B cell (primary cell): ENCODE measurements around the gene STAM2. TPM values are rescaled to one million over a fixed set of nuclear protein-coding genes. Genes with fewer than 3 reads are reported as not detected.
"Not testable (repeated sequence)": the region's sequence is repeated elsewhere in the genome, so short reads cannot be mapped to it uniquely, and the experiment has no call there.

Source experiments
- ATAC-seq: fragments of 200-7000 bp; cut with Tn5 transposase; one replicate; pipeline ENCODE4 v1.10.0; 2021; ENCODE audit warnings: low read depth, mild to moderate bottlenecking, moderate number of reproducible peaks, moderate library complexity
- CTCF ChIA-PET: fragments of 350-600 bp; sonication (Branson Sonifier 250); formaldehyde crosslinking; loops from one replicate; lab custom pipeline; 2021; ENCODE audit warnings: antibody characterized with exemption, inconsistent platforms; lab: Charles Lee
- POLR2A ChIA-PET: fragments of 350-600 bp; sonication (Branson Sonifier 250); formaldehyde crosslinking; loops from one replicate; lab custom pipeline; 2021; ENCODE audit warnings: antibody characterized with exemption; lab: Charles Lee
- DNase-seq: peaks from one replicate; pipeline ENCODE4 v3.0.0; 2013
- H2AFZ ChIP-seq: 2 replicates; pipeline ENCODE4 v1.6.1; 2012; ENCODE audit warnings: mild to moderate bottlenecking, low read depth, low read length; ENCODE audit not compliant: insufficient read depth, poor library complexity, severe bottlenecking
- H3K27ac ChIP-seq, 2 donors: 1 replicate in 1 of 2; 2 replicates in 1 of 2; pipeline ENCODE4 v1.5.1; 2012 to 2013; ENCODE audit warnings: low read length in 2 of 2, mild to moderate bottlenecking in 2 of 2, moderate library complexity in 1 of 2
- H3K27me3 ChIP-seq, 4 experiments: fragments of 200-600 bp in 1 of 4; sonication (generic) in 1 of 4; replicated peaks in 1 of 4; 1 replicate in 2 of 4; 2 replicates in 2 of 4; pipeline versions ENCODE4 v1.6.1 to v1.7.0; 2013 to 2016; ENCODE audit warnings: low read length in 3 of 4, mild to moderate bottlenecking in 2 of 4, mixed read lengths in 1 of 4, moderate library complexity in 1 of 4; ENCODE audit not compliant: insufficient read depth in 4 of 4, control insufficient read depth in 3 of 4; ENCODE audit errors: control extremely low read depth in 1 of 4
- H3K36me3 ChIP-seq, 2 experiments: replicated peaks in 1 of 2; 1 replicate in 1 of 2; 2 replicates in 1 of 2; pipeline versions ENCODE4 v1.6.1 to v1.7.1; 2013; ENCODE audit warnings: low read length in 1 of 2; ENCODE audit not compliant: insufficient read depth in 2 of 2, control insufficient read depth in 1 of 2; ENCODE audit errors: control extremely low read depth in 1 of 2, extremely low read depth in 1 of 2
- H3K4me1 ChIP-seq, 2 donors: fragments of 200-600 bp in 1 of 2; sonication (generic) in 1 of 2; 1 replicate in 1 of 2; 2 replicates in 1 of 2; pipeline versions ENCODE4 v1.5.1 to v1.6.1; 2013 to 2017; ENCODE audit warnings: low read length in 2 of 2; ENCODE audit not compliant: control insufficient read depth in 2 of 2, insufficient read depth in 2 of 2
- H3K4me2 ChIP-seq: replicated peaks from 2 replicates; pipeline ENCODE3; 2012; ENCODE audit warnings: mild to moderate bottlenecking, low read depth, low read length; ENCODE audit not compliant: poor library complexity, severe bottlenecking
- H3K4me3 ChIP-seq, 5 experiments: fragments of 200-600 bp in 1 of 5; sonication (generic) in 1 of 5; 1 replicate in 3 of 5; 2 replicates in 2 of 5; pipeline versions ENCODE4 v1.5.1 to v1.7.0; 2011 to 2016; ENCODE audit warnings: low read length in 4 of 5, mild to moderate bottlenecking in 4 of 5, low read depth in 2 of 5, control low read depth in 1 of 5, moderate library complexity in 1 of 5; ENCODE audit not compliant: insufficient read depth in 1 of 5; ENCODE audit errors: control extremely low read depth in 1 of 5, extremely low read depth in 1 of 5
- H3K79me2 ChIP-seq: fragments of 200-600 bp; sonication (generic); one replicate; pipeline ENCODE4 v1.6.0; 2016; ENCODE audit warnings: low read length; ENCODE audit not compliant: control insufficient read depth, insufficient read depth
- H3K9ac ChIP-seq: fragments of 200-600 bp; sonication (generic); 2 replicates; pipeline ENCODE4 v1.6.1; 2017; ENCODE audit warnings: mild to moderate bottlenecking, low read length, moderate library complexity
- H3K9me3 ChIP-seq, 3 donors: one replicate each; pipeline versions ENCODE4 v1.6.1 to v1.7.1; 2013; ENCODE audit warnings: low read length in 2 of 3; ENCODE audit not compliant: control insufficient read depth in 2 of 3, insufficient read depth in 1 of 3; ENCODE audit errors: control extremely low read depth in 1 of 3
- H4K20me1 ChIP-seq: 2 replicates; pipeline ENCODE4 v1.6.0; 2012; ENCODE audit warnings: mild to moderate bottlenecking, low read length; ENCODE audit not compliant: insufficient read depth, control insufficient read depth, poor library complexity, severe bottlenecking
- H3K27ac Mint-ChIP-seq: one replicate; pipeline ENCODE4 v1.8.0; 2021; ENCODE audit warnings: mixed read lengths
- H3K27me3 Mint-ChIP-seq: one replicate; pipeline ENCODE4 v1.8.0; 2021; ENCODE audit warnings: mixed read lengths
- H3K4me1 Mint-ChIP-seq: one replicate; pipeline ENCODE4 v1.8.0; 2021; ENCODE audit warnings: mixed read lengths
- H3K4me3 Mint-ChIP-seq: one replicate; pipeline ENCODE4 v1.8.0; 2021; ENCODE audit warnings: mixed read lengths
- H3K9me3 Mint-ChIP-seq: one replicate; pipeline ENCODE4 v1.8.0; 2022; ENCODE audit warnings: mixed read lengths; ENCODE audit not compliant: insufficient read depth
- EZH2 ChIP-seq: IDR thresholded peaks from 2 replicates; pipeline ENCODE4 v1.6.1; 2012; ENCODE audit warnings: borderline replicate concordance, low read depth, mild to moderate bottlenecking, moderate library complexity, low read length; ENCODE audit not compliant: insufficient read depth, poor library complexity, severe bottlenecking
- WGBS: methylation state at CpG from one replicate; pipeline ENCODE4 v1.1.5; 2013; ENCODE audit warnings: missing lambda C conversion rate; ENCODE audit not compliant: insufficient coverage; 5-methylcytosine and 5-hydroxymethylcytosine counted together
- intact Hi-C: fragments of 100-400 bp; cut with micrococcal nuclease; formaldehyde crosslinking; loops from one replicate; pipeline ENCODE4 v1.10.0; 2022
- polyA plus RNA-seq: library from polyadenylated mRNA; depleted of rRNA; stranded (reverse); fragments of >200 nt; gene quantifications from 2 replicates; pipeline ENCODE4 v1.2.3, GENCODE V29; 2012
- total RNA-seq, 2 donors: library from RNA; stranded (reverse); fragments of 120-200 nt in 1 of 2; gene quantifications; 1 replicate in 1 of 2; 2 replicates in 1 of 2; pipeline versions ENCODE4 v1.2.3 to v1.2.4, GENCODE V29; 2013 to 2022
- TF ChIP-seq, protein P1 (sequence below): fragments of 200-600 bp; IDR thresholded peaks from one replicate; pipeline ENCODE4 v1.8.0; 2022; ENCODE audit warnings: antibody characterized with exemption, mild to moderate bottlenecking

The STAM2 gene
- total and polyA plus RNA-seq, 2 donors (not counting 1 experiment from before 2014, with no cell fraction given), result 5.7 to 30.2 TPM

DNA sequence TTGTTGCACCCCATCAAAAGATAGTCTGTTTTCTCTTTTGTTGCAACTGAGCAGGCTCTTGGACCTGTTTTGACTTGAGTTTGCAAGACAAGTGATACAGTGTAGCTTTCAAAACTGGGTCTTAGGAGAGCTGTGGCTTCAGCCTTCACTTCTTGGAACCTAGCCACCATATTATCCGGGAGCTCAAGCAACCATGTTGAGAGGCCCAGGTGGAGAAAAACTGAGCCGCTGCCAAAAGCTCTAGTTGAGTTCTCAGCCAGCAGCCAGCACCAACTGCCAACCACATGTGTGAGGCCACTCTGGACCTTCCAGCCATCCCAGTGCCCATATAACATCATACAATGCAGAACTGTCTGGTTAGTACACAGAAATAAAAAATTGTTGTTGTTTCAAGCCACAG is 82.1 kb downstream of the STAM2 start:
- Histone ChIP-seq H3K4me2 (no peak overlapping the region), H3K9ac (no peak overlapping the region), H3K9me3 (no peaks in the 10 kb centered on the region), H2AFZ (no peak overlapping the region), H3K36me3 (no peaks in the 10 kb centered on the region), H3K4me1 (peaks cover 12 to 13% of the 10 kb centered on the region in 2 donors), H3K27me3 (peaks cover 0 to 7% (median 3%) of the 10 kb centered on the region in 4 experiments), H4K20me1 (no peaks in the 10 kb centered on the region), H3K4me3 (no peak overlapping the region), H3K79me2 (no peaks in the 10 kb centered on the region), H3K27ac (no peak overlapping the region)
- ChIA-PET POLR2A (no interaction called here), CTCF (no interaction called here)
- TF ChIP-seq, protein P1, sequence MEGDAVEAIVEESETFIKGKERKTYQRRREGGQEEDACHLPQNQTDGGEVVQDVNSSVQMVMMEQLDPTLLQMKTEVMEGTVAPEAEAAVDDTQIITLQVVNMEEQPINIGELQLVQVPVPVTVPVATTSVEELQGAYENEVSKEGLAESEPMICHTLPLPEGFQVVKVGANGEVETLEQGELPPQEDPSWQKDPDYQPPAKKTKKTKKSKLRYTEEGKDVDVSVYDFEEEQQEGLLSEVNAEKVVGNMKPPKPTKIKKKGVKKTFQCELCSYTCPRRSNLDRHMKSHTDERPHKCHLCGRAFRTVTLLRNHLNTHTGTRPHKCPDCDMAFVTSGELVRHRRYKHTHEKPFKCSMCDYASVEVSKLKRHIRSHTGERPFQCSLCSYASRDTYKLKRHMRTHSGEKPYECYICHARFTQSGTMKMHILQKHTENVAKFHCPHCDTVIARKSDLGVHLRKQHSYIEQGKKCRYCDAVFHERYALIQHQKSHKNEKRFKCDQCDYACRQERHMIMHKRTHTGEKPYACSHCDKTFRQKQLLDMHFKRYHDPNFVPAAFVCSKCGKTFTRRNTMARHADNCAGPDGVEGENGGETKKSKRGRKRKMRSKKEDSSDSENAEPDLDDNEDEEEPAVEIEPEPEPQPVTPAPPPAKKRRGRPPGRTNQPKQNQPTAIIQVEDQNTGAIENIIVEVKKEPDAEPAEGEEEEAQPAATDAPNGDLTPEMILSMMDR, result no peak
- no peak for TF ChIP-seq EZH2
- WGBS, result 60% methylated on average over 1 of the region's 2 CpGs
- peaks cover 12% of the 10 kb centered on the region for H3K27me3 Mint-ChIP-seq
- no peak overlapping the region for H3K4me3 Mint-ChIP-seq
- ATAC-seq, result no peak
- no peak for DNase-seq
- no peaks in the 10 kb centered on the region for H3K9me3 Mint-ChIP-seq
- H3K27ac Mint-ChIP-seq, result no peak overlapping the region
- intact Hi-C loops, result no loop called here
- peaks cover 13% of the 10 kb centered on the region for H3K4me1 Mint-ChIP-seq

DNA sequence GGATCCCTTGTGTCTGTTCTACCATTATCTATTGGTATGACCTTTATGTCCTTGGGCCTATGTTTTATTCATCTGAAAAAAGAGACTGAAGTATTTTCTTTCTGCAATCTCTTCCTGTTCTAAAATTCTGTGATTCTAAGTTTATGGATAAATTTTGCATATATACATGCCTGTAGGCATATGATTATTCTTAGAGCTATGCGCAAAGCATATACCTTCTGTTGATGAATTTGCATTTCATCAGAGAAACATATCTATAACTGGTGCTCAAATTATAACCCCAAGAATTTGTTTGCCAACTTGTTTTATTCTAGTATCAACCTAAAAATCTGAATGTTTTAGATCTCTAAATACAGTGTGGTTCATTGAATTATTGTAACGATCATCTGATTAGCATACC is 83.5 kb downstream of the STAM2 start:
- H3K4me1 Mint-ChIP-seq, result peaks cover under 1% of the 10 kb centered on the region
- ChIA-PET CTCF (no interaction called here), POLR2A (no interaction called here)
- H3K9me3 Mint-ChIP-seq, result no peaks in the 10 kb centered on the region
- H3K4me3 Mint-ChIP-seq, result no peak overlapping the region
- WGBS, result no CpG with 5 or more reads among the region's 2 CpGs
- DNase-seq (no peak), ATAC-seq (no peak)
- H3K79me2 ChIP-seq, result no peaks in the 10 kb centered on the region
- H3K9ac ChIP-seq, result no peak overlapping the region
- H2AFZ ChIP-seq, result no peak overlapping the region
- no peak overlapping the region for H3K4me3 ChIP-seq
- H3K27me3 Mint-ChIP-seq, result peaks cover 1% of the 10 kb centered on the region
- no peaks in the 10 kb centered on the region for H3K9me3 ChIP-seq
- H3K4me1 ChIP-seq, result peaks cover 0 to under 1% of the 10 kb centered on the region in 2 donors
- no peaks in the 10 kb centered on the region for H3K27me3 ChIP-seq
- H3K4me2 ChIP-seq, result no peak overlapping the region
- intact Hi-C loops, result no loop called here
- H3K27ac ChIP-seq, result no peak overlapping the region
- no peaks in the 10 kb centered on the region for H3K36me3 ChIP-seq
- no peak overlapping the region for H3K27ac Mint-ChIP-seq
- H4K20me1 ChIP-seq, result no peaks in the 10 kb centered on the region
- no peak for TF ChIP-seq EZH2
- TF ChIP-seq, protein P1, result no peak

- H3K27me3 Mint-ChIP-seq, H3K27me3 ChIP-seq, H3K9me3 Mint-ChIP-seq, H3K4me1 ChIP-seq, H3K4me3 Mint-ChIP-seq, H3K9ac ChIP-seq, H3K27ac ChIP-seq, H4K20me1 ChIP-seq, ATAC-seq, H3K4me2 ChIP-seq, H3K36me3 ChIP-seq, H3K27ac Mint-ChIP-seq, CTCF ChIA-PET, H3K9me3 ChIP-seq, H2AFZ ChIP-seq, DNase-seq, intact Hi-C loops, H3K4me1 Mint-ChIP-seq, POLR2A ChIA-PET, H3K79me2 ChIP-seq, H3K4me3 ChIP-seq: not testable (repeated sequence)
- WGBS, result 100% methylated on average over 1 of the region's 4 CpGs
Measured at GRCh38 chr2:152090726-152091125, 84.8 kb downstream of the STAM2 start.
